ENCODE results near the gene ANO9.

Gene ANO9

GRCh38 chr11:370070-370941 is 71.5 kb downstream of the ANO9 start:
- DNase-seq (ENCODE audit: low read depth, low spot score) = no peak

GRCh38 chr11:369336-370018 is 72.3 kb downstream of the ANO9 start, which contains the start of gene B4GALNT4:
Gene B4GALNT4, plus strand, starts transcription at chr11:369499. Its CDS starts 305 bp downstream, at chr11:369804.
- no peak for DNase-seq (ENCODE audit: low read depth, low spot score)

- no peak for DNase-seq (ENCODE audit: low read depth, low spot score)
These were observed 73.1 kb downstream of the ANO9 start for GRCh38 chr11:368414-369335.

GRCh38 chr11:367956-368413 is 73.8 kb downstream of the ANO9 start:
- DNase-seq (ENCODE audit: low read depth, low spot score) = no peak

Measured in smooth muscle cell of the brain vasculature (primary cell).